GM06990 (cell line): Measurements from ENCODE around the gene LAMA5.

Experiments
- DNase-seq: peaks from one replicate; pipeline ENCODE4 v3.0.0-alpha.2; 2011; ENCODE audit not compliant: insufficient read length; ENCODE audit errors: extremely low read depth
- H3K27me3 ChIP-seq: replicated peaks from 2 replicates; pipeline ENCODE4 v1.6.0; 2011; ENCODE audit warnings: low read length; ENCODE audit not compliant: control insufficient read depth, insufficient read depth
- H3K36me3 ChIP-seq: 2 replicates; pipeline ENCODE4 v1.5.1; 2011; ENCODE audit warnings: low read length; ENCODE audit not compliant: control insufficient read depth, insufficient read depth
- H3K4me3 ChIP-seq: replicated peaks from 2 replicates; pipeline ENCODE4 v1.5.1; 2011; ENCODE audit warnings: low read depth, mild to moderate bottlenecking, control low read depth, low read length
- CTCF ChIP-seq: IDR thresholded peaks from 2 replicates; pipeline ENCODE4 v1.5.1; 2011; ENCODE audit warnings: low read length, control low read depth, mild to moderate bottlenecking, inconsistent platforms; ENCODE audit not compliant: insufficient read depth, poor library complexity, severe bottlenecking

LAMA5 gene

GRCh38 chr20:62355878-62356588 is 11.1 kb downstream of the LAMA5 start:
- TF ChIP-seq CTCF = no peak
- no peak overlapping the region for H3K4me3 ChIP-seq
- H3K27me3 ChIP-seq = no peaks in the 10 kb centered on the region
- no peaks in the 10 kb centered on the region for H3K36me3 ChIP-seq
- DNase-seq = no peak

GRCh38 chr20:62355516-62355877 is 11.6 kb downstream of the LAMA5 start:
- DNase-seq = no peak
- Histone ChIP-seq H3K27me3 (no peaks in the 10 kb centered on the region), H3K4me3 (no peak overlapping the region), H3K36me3 (no peaks in the 10 kb centered on the region)
- TF ChIP-seq CTCF = no peak

- no peak for TF ChIP-seq CTCF
- no peak for DNase-seq
- H3K36me3 ChIP-seq = no peaks in the 10 kb centered on the region
- H3K4me3 ChIP-seq = no peak overlapping the region
- H3K27me3 ChIP-seq = no peaks in the 10 kb centered on the region
Measured at GRCh38 chr20:62354811-62355341, 12.2 kb downstream of the LAMA5 start.

DNA sequence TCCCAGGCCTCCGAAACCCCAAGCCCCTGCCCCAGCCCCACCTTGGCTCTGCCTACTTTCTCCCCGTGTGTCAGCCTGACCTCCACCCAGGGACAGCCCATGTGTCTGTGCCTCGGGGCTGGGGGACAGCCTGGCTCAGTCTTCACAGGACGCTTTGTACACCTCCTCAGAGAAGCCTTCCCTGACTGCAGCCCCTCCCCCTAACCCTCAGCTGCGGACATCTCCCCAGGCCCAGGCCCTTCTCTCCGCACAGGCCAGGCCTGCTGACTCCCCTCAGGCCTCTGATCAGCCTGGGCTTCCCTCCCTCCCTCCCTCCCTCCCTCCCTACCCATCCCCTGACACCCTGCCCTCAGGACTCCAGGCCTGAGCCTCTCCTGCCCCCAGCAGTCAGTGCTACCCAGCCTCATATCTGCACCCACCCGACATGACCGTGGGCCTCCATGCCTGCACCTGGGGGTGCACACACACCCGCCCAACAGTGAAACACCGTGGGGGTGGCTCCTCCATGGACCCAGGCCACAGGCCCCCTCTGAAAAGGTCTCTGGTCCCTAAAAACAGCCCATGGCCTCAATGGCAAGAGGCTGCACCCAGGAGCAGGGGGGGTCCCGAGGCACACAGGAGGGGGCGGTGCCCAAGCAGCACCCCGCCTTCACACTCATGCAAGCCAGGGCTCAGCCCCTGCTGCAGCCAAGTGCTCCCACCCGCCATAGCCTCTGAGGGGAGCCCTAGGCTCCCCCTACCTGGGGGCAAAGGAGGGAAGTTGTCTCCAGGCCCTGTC is 12.9 kb downstream of the LAMA5 start:
- no peak for DNase-seq
- Histone ChIP-seq H3K27me3 (no peaks in the 10 kb centered on the region), H3K4me3 (no peak overlapping the region), H3K36me3 (no peaks in the 10 kb centered on the region)
- TF ChIP-seq CTCF = no peak

DNA sequence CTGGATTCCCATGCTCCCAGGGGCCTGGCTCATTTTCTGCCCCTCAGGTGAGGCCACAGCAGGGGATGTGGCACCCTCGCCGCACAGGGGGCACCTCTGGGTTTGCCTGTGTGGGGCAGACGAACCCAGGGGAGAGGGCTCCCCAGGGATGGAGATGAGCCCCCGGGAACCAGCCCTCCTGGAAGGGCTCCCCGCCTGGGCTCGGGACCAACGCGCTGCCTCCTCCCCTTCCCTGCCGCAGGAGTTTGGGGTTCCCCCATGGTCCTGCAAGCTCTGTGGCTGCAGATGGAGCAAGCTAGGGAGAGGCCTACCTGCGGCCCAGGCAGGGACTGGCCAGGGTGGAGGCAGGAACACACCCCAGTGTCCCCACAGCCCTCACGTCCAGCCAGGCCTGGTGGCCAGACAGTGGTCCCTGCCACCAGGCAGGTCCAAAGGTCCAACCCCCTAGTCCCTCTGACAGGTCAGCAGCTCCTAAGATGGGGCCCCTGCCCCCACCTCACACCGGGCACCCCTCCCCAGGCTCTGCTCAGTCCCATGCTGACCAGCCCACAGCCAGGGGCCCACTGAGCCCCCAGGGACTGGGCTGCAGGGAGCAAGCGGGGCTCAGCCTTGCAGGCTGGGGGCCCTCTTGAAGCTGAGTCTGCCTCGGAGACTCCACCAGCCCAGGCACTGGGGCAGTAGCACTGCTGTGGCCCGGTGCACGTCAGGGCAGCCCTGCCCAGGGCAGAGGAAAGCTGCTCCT is 13.7 kb downstream of the LAMA5 start:
- Histone ChIP-seq H3K4me3 (no peak overlapping the region), H3K27me3 (no peaks in the 10 kb centered on the region), H3K36me3 (no peaks in the 10 kb centered on the region)
- no peak for DNase-seq
- TF ChIP-seq CTCF = no peak
